ENCODE measurements around the gene CCDC18.

DNA sequence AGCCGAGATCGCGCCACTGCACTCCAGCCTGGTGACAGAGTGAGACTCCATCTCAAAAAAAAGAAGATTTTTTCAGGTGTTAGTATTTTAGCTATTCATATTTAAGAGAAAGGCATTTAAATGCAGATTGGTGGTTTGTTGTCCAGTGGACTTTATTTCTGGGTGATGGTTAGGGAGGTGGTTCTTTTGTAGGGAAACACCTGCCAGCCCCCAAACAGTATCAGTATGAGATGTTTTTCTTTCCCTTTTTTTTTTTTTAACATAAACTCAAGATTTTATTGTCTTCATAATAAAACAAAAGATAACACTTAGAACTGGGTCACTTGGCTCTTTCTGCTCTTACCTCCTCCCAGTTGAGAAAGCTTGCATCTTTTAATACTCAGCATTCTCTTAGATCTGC lies 9.9 kb downstream of the CCDC18 start:
- TF ChIP-seq GATA3 (IDR thresholded peaks at IDR 0.05; ENCODE audit: low read depth, low read length) = no peak
- no peak for TF ChIP-seq GATA2 (IDR thresholded peaks at IDR 0.05; ENCODE audit: low read depth, low read length)
